Dendritic cell treated with granulocyte-macrophage colony-stimulating factor and Interleukin-4, amounts not matched to agents 40 ng/mL and 50 ng/mL, for 4 days (primary cell): ENCODE data around the gene RHOXF2.
"Not testable (repeated sequence)": the region's sequence is repeated elsewhere in the genome, so short reads cannot be mapped to it uniquely, and the experiment has no call there.

Source experiments
- H3K27ac Mint-ChIP-seq: one replicate; pipeline ENCODE4 v1.8.0; 2022; ENCODE audit warnings: mild to moderate bottlenecking, mixed read lengths
- H3K27me3 Mint-ChIP-seq: one replicate; pipeline ENCODE4 v1.8.0; 2022; ENCODE audit warnings: mild to moderate bottlenecking, mixed read lengths
- H3K36me3 Mint-ChIP-seq: one replicate; pipeline ENCODE4 v1.8.0; 2022; ENCODE audit warnings: low read depth, mixed read lengths
- H3K4me1 Mint-ChIP-seq: one replicate; pipeline ENCODE4 v1.8.0; 2022; ENCODE audit warnings: low read depth, mixed read lengths
- H3K4me3 Mint-ChIP-seq: one replicate; pipeline ENCODE4 v1.8.0; 2022; ENCODE audit warnings: mild to moderate bottlenecking, moderate library complexity, mixed read lengths
- H3K9me3 Mint-ChIP-seq: one replicate; pipeline ENCODE4 v1.8.0; 2022; ENCODE audit warnings: mixed read lengths
- intact Hi-C: fragments of 100-400 bp; cut with micrococcal nuclease; formaldehyde crosslinking; loops from one replicate; pipeline ENCODE4 v1.15.0; 2022

The RHOXF2 gene

DNA sequence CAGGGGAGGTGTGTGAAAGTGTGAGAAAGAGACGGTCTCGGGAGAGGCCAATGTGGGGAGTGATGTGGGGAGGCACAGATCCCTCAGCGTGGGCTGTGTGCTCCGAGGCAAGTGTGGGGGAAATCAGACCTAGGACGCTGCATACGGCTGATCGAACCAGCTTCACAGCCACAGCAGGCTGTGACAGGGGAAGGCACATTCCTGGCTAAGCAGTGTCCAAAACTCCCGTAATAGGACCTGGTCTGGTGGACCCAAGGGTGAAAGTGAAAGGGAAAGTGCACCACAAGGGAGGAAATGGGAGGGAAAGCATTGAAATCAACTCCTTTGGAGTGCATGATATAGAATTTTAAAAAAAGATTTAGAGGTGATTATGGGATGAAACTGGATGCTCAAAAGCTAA, 10.9 kb upstream of the RHOXF2 start:
- peaks cover 16% of the 10 kb centered on the region for H3K27me3 Mint-ChIP-seq
- H3K4me3 Mint-ChIP-seq, result no peak overlapping the region
- intact Hi-C loops, result no loop called here
- H3K9me3 Mint-ChIP-seq, result peaks cover 9% of the 10 kb centered on the region
- peaks cover 36% of the 10 kb centered on the region for H3K4me1 Mint-ChIP-seq
- no peak overlapping the region for H3K27ac Mint-ChIP-seq
- peaks cover 7% of the 10 kb centered on the region for H3K36me3 Mint-ChIP-seq

DNA sequence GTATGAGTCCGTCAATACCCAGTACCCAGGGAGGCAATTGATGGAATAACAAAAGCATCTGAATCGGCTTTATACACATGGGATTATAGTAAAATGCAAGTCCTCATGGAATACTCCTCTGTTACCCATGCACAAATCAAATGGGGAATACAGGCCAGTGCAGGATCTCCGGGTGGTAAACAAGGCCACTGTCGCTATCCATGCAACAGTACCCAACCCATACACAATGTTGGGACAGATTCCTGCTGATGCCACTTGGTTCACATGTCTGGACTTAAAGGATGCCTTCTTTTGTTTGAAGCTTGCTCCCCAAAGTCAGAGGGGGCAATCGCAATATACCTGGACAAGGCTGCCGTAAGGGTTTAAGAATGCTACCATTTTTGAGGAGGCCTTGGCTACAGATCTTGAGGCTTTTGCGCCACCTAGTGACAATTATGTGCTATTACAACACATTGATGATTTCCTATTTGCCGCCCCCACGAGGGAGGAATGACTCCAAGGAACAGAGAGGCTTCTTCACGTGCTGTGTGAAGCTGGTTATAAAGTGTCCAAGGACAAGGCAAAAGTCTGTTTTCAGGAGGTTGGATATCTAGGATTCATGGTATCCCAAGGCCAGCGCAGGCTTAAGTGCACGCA, 8.2 kb upstream of the RHOXF2 start:
- H3K36me3 Mint-ChIP-seq, H3K9me3 Mint-ChIP-seq, intact Hi-C loops, H3K27me3 Mint-ChIP-seq, H3K27ac Mint-ChIP-seq, H3K4me3 Mint-ChIP-seq: not testable (repeated sequence)
- peaks cover 14% of the 10 kb centered on the region for H3K4me1 Mint-ChIP-seq

DNA sequence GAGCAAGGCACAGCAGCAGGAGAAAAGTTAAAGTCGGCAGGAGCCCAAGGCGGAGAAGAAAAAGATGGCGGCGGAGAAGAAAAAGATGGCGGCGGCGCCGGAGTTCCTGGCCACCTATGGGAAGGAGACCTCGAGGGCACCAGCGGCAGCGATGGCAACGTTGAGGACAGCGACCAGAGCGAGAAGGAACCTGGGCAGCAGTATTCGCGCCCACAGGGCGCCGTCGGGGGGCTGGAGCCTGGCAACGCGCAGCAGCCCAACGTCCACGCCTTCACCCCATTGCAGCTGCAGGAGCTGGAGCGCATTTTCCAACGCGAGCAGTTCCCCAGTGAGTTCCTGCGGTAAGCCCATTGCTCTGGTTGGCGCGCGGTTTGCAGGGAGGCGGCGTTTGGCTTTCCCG, 673 bp downstream of the RHOXF2 start:
- intact Hi-C loops, H3K27ac Mint-ChIP-seq, H3K4me3 Mint-ChIP-seq, H3K9me3 Mint-ChIP-seq, H3K36me3 Mint-ChIP-seq, H3K27me3 Mint-ChIP-seq, H3K4me1 Mint-ChIP-seq: not testable (repeated sequence)

DNA sequence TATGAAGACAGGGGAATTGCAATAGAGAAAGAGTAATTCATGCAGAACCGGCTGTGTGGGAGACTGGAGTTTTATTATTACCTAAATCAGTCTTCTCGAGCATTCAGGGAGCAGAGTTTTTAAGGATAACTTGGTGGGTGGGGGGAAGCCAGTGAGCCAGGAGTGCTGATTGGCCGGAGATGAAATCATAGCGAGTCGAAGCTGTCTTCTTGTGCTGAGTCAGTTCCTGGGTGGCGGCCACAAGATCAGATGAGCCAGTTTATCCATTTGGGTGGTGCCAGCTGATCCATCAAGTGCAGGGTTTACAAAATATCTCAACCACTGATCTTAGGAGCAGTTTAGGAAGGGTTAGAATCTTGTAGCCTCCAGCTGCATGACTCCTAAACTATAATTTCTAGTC, 34.8 kb downstream of the RHOXF2 start:
- H3K4me3 Mint-ChIP-seq, H3K4me1 Mint-ChIP-seq, H3K27ac Mint-ChIP-seq, H3K9me3 Mint-ChIP-seq, H3K27me3 Mint-ChIP-seq, intact Hi-C loops, H3K36me3 Mint-ChIP-seq: not testable (repeated sequence)

DNA sequence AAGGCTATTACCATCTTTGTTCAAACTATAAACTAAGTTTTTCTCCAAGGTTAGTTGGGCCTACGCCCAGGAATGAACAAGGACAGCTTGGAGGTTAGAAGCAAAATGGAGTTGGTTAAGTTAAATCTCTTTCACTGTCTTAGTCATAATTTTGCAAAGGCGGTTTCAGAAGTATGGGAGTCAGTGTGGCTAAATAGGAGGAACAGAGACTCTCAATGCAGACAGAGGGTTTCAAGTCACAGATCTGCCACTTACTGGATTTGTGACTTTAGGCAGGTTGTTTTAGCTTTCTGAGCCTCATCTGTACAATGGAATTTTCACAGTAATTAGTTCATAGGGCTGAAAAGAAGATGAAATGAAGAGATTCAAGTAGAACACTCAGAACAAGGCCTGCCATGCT, 35.3 kb downstream of the RHOXF2 start:
- H3K27ac Mint-ChIP-seq, intact Hi-C loops, H3K36me3 Mint-ChIP-seq, H3K4me1 Mint-ChIP-seq, H3K27me3 Mint-ChIP-seq, H3K4me3 Mint-ChIP-seq, H3K9me3 Mint-ChIP-seq: not testable (repeated sequence)

DNA sequence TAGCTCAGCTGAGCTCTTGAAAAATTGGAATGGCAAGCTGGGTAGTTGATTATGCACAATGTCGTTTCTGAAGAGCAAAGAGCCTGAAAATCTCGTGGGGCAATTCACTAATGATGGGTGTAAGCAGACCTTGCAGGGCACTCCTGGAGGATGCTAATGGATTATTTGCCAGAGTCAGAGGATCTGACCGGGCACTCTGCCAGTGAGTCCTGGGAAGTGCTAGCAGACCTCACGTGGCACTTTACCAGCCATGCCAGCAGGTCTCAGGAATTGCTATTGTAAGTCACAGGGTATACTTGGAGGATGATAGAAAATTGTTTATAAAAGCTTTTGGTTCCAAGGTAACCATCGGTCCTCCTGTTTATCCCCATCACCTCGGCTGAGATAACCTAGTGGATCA, 37.4 kb downstream of the RHOXF2 start:
- H3K4me1 Mint-ChIP-seq, H3K27ac Mint-ChIP-seq, H3K4me3 Mint-ChIP-seq, H3K36me3 Mint-ChIP-seq, H3K27me3 Mint-ChIP-seq, H3K9me3 Mint-ChIP-seq, intact Hi-C loops: not testable (repeated sequence)

DNA sequence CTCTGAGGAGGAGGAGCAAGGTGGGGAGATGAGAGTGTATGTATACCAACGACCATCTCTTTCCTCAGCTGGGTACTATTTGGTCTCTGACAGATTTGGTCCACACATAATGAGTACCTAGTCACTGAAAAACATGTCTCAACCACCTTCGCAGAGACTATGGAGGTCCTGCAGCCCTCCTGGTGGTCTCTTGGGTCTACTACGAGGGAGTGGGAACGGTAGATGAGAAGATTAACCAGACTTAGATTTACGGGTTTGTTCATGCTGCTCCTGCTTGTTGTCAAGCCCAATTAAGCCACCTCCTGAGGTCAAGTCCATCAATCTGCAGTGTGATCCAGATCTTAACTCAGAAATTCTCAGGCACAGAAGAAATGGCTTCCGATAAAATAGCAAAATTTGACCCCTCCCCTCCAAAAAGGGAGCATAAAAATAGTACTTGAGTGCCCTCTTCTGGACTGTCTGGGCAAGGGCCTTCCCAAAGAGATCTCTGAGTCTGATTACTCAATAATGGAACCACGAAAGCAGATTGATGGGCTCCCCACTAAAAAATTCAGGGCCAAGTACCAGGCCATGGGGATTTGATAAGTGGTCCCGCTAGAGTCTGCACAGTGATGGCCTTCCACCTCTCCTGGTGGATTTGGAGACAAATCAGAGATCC, 38.3 kb downstream of the RHOXF2 start:
- H3K4me3 Mint-ChIP-seq, H3K36me3 Mint-ChIP-seq, H3K4me1 Mint-ChIP-seq, H3K27ac Mint-ChIP-seq, H3K9me3 Mint-ChIP-seq, H3K27me3 Mint-ChIP-seq, intact Hi-C loops: not testable (repeated sequence)

DNA sequence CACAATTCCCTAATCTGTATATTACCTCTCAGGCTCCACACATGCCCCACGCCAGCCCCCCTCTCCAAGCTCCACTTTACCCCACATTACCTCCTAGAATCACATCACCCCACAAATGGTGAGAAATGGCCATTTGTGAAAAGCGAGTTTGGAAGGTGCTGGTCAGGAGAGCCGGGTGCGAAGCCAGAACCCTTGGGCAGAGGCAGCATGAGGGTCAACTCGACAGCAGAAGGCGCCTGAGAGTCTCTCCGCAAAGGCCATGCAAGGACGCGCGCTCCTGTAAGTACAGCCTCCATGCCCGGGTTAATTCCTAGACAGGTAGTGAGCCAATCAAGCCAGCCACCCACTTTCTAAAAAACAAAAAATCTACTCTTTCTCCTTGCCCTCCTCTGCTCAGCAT, 42.4 kb downstream of the RHOXF2 start:
- Mint-ChIP-seq H3K27me3 (no peaks in the 10 kb centered on the region), H3K27ac (no peak overlapping the region), H3K36me3 (no peaks in the 10 kb centered on the region), H3K4me1 (peaks cover 8% of the 10 kb centered on the region), H3K4me3 (no peak overlapping the region), H3K9me3 (no peaks in the 10 kb centered on the region)
- intact Hi-C loops, result no loop called here

DNA sequence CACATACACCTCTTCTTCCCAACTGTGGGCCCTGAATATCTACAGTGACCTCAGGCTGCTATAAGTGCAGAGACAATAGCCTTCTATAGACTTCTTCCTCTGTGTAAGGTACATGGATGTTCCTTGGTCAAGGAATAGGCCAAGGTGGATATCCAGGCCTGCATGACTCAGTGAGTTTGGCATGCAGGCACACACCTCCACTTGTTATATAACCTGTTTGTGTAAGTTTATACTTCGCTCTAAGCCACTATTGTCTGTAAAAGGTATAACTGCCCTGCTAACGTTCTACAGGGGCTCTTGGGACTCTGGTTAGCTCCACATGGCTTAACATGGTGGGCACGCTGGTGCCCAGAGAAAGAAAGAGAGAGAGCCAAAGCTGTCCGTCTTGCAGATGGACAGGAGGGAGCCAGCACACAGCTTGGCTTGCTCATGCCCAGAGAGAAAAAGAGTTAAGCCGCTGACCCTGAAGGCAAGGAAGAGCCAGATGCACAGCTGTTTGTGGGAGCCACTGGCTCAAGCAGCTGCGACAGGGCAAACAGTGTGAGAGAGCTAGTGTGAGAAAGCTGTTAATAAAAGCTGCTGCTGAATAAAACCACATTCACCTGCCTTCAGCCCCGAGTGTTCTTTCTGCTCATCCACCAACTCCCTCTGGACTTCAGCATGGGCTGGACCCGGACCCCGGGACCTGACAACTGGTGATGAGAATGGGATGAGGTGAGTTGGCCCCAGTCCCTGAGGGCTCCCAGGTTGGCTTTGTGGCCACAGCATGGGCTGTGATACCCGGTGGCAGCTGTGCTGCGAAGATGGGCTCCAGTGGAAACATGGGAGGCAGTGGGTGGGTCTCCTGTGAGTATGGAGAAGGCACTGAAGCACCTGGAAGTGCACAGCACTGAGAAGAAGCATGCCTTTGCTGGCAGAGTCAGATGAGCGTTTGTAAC, 47.7 kb downstream of the RHOXF2 start:
- no peaks in the 10 kb centered on the region for H3K4me1 Mint-ChIP-seq
- H3K27ac Mint-ChIP-seq, result no peak overlapping the region
- no peaks in the 10 kb centered on the region for H3K9me3 Mint-ChIP-seq
- intact Hi-C loops, result no loop called here
- no peaks in the 10 kb centered on the region for H3K27me3 Mint-ChIP-seq
- H3K4me3 Mint-ChIP-seq, result no peak overlapping the region
- H3K36me3 Mint-ChIP-seq, result no peaks in the 10 kb centered on the region

DNA sequence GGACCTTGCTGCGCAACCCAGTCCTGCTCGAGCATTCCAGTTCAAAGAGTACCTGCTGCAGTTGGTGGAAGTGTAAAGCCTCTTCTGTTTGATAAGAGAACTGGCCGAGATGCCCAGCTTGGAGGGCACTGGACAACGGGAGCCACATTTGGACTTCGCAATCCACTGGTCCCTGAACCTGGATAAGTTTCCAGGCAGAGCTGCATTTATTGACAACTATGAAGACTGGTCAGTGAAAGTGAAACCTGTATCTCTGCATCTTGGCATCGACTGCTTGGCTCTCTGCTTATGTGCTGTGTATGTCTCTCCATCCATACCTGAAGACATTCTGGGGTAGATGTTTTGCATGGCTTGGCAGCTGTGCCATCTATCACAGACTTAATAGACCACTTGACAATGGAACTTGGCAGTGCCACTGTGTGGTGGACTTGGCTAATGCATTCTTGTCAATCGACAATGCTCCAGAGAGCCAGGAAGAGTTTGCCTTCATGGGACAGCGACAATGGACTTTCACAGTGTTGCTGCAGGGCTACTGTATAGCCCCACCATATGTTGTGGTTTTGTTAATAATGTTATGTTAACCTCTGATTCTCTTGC, 48.7 kb downstream of the RHOXF2 start:
- Mint-ChIP-seq H3K36me3 (no peaks in the 10 kb centered on the region), H3K4me1 (no peaks in the 10 kb centered on the region), H3K4me3 (no peak overlapping the region), H3K27me3 (no peaks in the 10 kb centered on the region), H3K27ac (no peak overlapping the region), H3K9me3 (no peaks in the 10 kb centered on the region)
- intact Hi-C loops, result no loop called here

DNA sequence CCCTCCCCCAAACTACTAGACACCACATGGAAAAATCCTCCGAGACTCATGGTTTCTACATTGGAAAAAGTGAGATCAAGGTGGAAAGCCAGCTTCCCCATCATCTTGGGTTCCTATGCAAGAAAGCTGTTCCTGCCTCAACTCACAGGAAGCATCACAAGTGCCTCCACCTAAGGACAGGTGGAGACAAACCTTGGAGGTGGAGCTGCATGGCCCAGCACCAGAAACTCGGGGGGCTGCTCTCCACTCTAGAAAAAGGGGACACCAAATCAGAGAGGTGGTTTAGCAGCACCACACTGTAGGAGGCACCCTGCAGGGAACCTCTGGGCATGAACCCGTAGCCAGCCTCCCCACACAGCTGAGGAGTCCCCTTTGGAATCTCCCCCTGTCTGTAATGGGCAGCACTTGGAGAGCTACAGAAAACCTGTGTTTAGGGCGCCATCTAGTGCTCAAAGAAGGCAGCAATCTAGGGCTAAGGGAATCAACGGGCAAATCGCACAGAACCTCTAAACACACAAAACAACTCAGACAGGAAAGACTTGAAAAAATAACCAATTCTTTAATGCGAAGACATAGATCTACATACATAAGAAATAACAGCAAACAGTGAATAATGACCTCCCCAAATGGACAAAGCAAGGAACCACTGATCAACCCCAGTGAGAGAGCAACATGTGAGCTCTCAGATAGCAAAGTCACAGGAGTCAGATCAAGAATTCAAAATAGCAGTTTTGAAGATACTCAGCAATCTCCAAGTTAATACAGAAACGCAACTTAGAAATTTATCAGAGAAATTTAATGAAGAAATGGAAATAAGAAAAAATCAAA, 55.2 kb downstream of the RHOXF2 start:
- Mint-ChIP-seq H3K36me3 (no peaks in the 10 kb centered on the region), H3K4me1 (peaks cover 7% of the 10 kb centered on the region), H3K27me3 (no peaks in the 10 kb centered on the region), H3K4me3 (no peak overlapping the region), H3K9me3 (no peaks in the 10 kb centered on the region), H3K27ac (no peak overlapping the region)
- intact Hi-C loops, result no loop called here
